GM23248 (cell line): Measurements from ENCODE around the gene DBH.

Experiments
- EZH2 ChIP-seq: fragments of 200-600 bp; sonication (generic); IDR thresholded peaks from 2 replicates; pipeline ENCODE4 v1.6.1; 2018; ENCODE audit warnings: antibody characterized with exemption, mild to moderate bottlenecking; ENCODE audit not compliant: insufficient read depth, poor library complexity, severe bottlenecking
- EZH2phosphoT487 ChIP-seq: fragments of 200-600 bp; sonication (generic); IDR thresholded peaks from 2 replicates; pipeline ENCODE4 v1.6.1; 2018; ENCODE audit warnings: antibody characterized with exemption, moderate library complexity, mild to moderate bottlenecking, low read depth; ENCODE audit not compliant: insufficient read depth

DNA sequence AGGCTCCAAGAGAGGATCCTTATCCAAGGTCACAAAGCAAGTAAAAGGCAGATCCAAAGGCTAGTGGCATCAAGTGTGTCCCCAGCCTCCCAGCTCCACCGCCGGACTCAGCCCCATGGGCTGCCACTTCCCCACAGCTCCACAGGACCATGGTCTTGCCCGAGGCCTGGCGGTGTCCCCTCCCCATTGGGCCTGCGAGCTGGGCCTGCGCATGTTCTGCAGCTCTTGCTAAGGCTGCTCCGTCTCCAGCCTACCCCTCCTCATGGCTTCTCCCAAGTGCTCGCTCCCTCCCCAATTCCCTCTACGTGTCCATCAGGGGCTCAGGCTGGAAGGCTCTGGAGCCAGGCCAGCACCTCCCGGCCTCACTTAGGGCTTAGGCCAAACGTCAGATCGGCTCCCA is 29.4 kb downstream of the DBH start:
- no peak for TF ChIP-seq EZH2
- no peak for TF ChIP-seq EZH2phosphoT487
